ENCODE results near the gene OPRL1.
A peak's percentile ranks its signal among the peaks of the same experiment; 100 is the strongest.

The OPRL1 gene

GRCh38 chr20:64041781-64042053 lies 38.2 kb upstream of the OPRL1 start:
- CTCF ChIA-PET: interaction anchor here (0.7 to 4.6 kb wide), 6 partner anchors 11 to 504 kb away, joined by 3 to 54 read pairs (median 10); partner anchors contain the start of genes SAMD10 and TCEA2

DNA sequence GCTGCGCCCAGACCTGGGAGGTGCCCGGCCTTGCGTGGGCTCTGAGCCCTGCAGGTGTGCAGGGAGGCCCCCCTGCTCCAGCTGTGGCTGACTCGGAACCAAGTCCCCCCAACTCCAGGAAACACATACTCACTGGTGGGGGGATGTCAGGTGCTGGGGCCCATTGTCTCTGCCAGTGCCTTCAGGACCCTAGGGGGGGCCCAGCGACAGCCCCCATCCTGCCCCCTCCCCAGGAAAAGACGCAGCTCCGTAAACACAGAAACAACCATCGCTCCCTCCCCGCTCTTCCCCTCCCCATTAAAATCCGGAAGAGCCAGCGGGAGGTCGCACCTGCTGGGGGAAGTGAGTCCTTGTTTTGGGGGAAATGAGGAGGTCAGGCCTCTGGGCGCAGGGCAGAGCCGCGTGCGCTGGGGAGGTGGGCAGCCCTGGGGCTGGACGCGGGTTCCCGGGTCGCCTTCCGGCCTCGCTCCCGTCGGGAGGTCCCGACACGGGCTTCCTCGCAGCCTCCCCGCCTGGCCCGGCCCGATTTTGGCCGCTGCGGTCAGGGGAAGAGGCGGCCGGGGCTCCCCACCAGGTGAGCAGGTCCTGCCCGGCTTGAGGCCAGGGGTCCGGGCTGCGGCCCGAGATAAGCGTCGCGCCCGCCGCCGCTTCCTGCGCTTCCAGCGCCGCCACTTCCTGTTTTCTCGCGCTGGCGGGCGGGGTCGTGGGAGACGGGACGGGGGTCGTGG lies 37.7 kb upstream of the OPRL1 start:
- ChIA-PET POLR2A (no interaction called here), CTCF (interaction anchor here (0.7 to 4.6 kb wide), 4 partner anchors 17 to 504 kb away, joined by 3 to 54 read pairs (median 6); partner anchors contain the start of genes SAMD10 and TCEA2)
- H3K4me3 ChIP-seq (ENCODE audit: low read depth, low read length): peak overlapping the region; percentile 40
- TF ChIP-seq, protein P1, sequence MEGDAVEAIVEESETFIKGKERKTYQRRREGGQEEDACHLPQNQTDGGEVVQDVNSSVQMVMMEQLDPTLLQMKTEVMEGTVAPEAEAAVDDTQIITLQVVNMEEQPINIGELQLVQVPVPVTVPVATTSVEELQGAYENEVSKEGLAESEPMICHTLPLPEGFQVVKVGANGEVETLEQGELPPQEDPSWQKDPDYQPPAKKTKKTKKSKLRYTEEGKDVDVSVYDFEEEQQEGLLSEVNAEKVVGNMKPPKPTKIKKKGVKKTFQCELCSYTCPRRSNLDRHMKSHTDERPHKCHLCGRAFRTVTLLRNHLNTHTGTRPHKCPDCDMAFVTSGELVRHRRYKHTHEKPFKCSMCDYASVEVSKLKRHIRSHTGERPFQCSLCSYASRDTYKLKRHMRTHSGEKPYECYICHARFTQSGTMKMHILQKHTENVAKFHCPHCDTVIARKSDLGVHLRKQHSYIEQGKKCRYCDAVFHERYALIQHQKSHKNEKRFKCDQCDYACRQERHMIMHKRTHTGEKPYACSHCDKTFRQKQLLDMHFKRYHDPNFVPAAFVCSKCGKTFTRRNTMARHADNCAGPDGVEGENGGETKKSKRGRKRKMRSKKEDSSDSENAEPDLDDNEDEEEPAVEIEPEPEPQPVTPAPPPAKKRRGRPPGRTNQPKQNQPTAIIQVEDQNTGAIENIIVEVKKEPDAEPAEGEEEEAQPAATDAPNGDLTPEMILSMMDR (IDR thresholded peaks at IDR 0.05; ENCODE audit: insufficient read depth, low read length, missing control alignments): no peak
- DNase-seq (ENCODE audit: low read depth, low spot score): no peak

More at GRCh38 chr20:64041781-64042053, 38.2 kb upstream of the OPRL1 start:
- no peak overlapping the region for H3K4me3 ChIP-seq (ENCODE audit: low read depth, low read length)
- TF ChIP-seq, protein P1 (IDR thresholded peaks at IDR 0.05; ENCODE audit: insufficient read depth, low read length, missing control alignments): no peak
- DNase-seq (ENCODE audit: low read depth, low spot score): no peak
- POLR2A ChIA-PET: no interaction called here

DNA sequence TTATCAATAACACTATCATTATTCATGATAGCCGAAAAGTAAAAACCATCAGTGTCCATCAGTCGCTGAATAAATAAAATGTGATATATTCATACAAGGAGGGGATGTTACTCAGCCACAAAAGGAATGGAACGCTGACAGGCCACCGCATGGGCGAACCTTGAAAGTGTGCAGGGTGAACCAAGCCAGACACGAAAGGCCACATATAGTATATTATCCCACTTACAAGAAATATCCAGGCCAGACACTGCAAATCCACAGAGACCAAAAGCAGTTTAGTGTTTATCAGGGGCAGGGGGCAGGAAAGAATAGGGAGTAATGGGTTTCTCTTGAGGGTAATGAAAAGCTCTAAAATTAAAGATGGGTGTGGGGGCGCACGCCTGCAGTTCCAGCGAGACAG lies 36.1 kb upstream of the OPRL1 start:
- TF ChIP-seq, protein P1 (IDR thresholded peaks at IDR 0.05; ENCODE audit: insufficient read depth, low read length, missing control alignments): no peak
- DNase-seq (ENCODE audit: low read depth, low spot score): no peak
- H3K4me3 ChIP-seq (ENCODE audit: low read depth, low read length): no peak overlapping the region
- POLR2A ChIA-PET: interaction anchor here (0.7 kb wide), 1 partner anchor 44 kb away, joined by 3 read pairs; no protein-coding TSS in a partner anchor
- CTCF ChIA-PET: interaction anchor here (1.2 to 2.6 kb wide), 3 partner anchors 9 to 14 kb away, joined by 4 to 11 read pairs (median 4); no protein-coding TSS in a partner anchor

DNA sequence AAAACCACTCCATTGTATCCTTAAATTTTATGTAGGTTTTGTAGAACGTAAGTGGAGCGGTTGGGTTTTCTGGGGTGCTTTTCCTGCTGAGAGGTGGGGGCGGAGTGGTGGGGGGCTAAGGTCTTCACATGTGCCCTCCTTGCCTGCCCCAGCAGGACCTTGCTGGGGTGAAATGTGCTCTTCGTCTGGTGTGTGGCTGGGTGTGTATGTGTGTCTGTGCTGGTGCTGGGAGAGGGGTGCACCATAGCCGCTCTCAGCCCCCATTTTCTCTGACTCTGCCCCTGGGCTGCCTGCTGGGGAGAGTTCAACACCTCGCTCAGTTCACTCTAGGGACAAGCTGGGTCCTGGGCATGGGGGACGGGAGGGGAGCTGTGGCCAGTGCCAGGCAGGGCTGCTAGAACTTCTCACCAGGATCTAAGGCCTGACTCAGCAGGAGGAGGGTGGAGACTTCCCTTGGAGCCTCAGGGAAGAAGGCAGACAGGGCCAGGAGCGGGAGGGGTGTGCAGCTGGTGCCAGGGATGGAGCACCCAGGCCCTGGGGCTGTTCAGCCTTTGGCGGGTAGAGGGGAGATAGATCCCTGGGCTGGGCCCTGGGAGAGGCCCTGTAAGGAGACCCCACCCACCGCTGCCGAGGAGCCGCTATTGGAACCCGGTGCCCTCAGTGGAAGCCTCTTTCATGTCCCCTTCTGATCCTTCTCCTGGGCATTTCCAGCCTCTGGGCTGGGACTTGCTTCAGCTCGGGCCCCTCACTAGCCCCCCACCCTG lies 35.2 kb upstream of the OPRL1 start:
- POLR2A ChIA-PET: no interaction called here
- DNase-seq (ENCODE audit: low read depth, low spot score): no peak
- TF ChIP-seq, protein P1 (IDR thresholded peaks at IDR 0.05; ENCODE audit: insufficient read depth, low read length, missing control alignments): no peak
- no peak overlapping the region for H3K4me3 ChIP-seq (ENCODE audit: low read depth, low read length)
- CTCF ChIA-PET: interaction anchor here (0.8 to 2.6 kb wide), 5 partner anchors 8 to 77 kb away, joined by 3 to 11 read pairs (median 6); no protein-coding TSS in a partner anchor

GRCh38 chr20:64045346-64046011 lies 34.4 kb upstream of the OPRL1 start:
- TF ChIP-seq, protein P1 (IDR thresholded peaks at IDR 0.05; ENCODE audit: insufficient read depth, low read length, missing control alignments): no peak
- CTCF ChIA-PET: interaction anchor here (0.8 to 2.6 kb wide), 4 partner anchors 9 to 76 kb away, joined by 3 to 11 read pairs (median 7); no protein-coding TSS in a partner anchor
- no peak for DNase-seq (ENCODE audit: low read depth, low spot score)
- POLR2A ChIA-PET: no interaction called here
- H3K4me3 ChIP-seq (ENCODE audit: low read depth, low read length): no peak overlapping the region
